GM12874 (cell line): ENCODE measurements around the gene SSR1.

Experiments used
- CTCF ChIP-seq: IDR thresholded peaks from 2 replicates; pipeline ENCODE4 v1.5.1; 2011; ENCODE audit warnings: low read depth, mild to moderate bottlenecking, control low read depth, low read length, moderate library complexity; ENCODE audit not compliant: insufficient read depth

The SSR1 gene

GRCh38 chr6:7251646-7252260, 61.2 kb downstream of the SSR1 start:
- TF ChIP-seq CTCF: no peak

GRCh38 chr6:7250812-7251211, 62.2 kb downstream of the SSR1 start:
- no peak for TF ChIP-seq CTCF

- no peak for TF ChIP-seq CTCF
Measured at GRCh38 chr6:7249946-7250643, 62.9 kb downstream of the SSR1 start.

GRCh38 chr6:7249391-7249790, 63.6 kb downstream of the SSR1 start:
- TF ChIP-seq CTCF: no peak

GRCh38 chr6:7247828-7248227, 65.2 kb downstream of the SSR1 start:
- no peak for TF ChIP-seq CTCF

GRCh38 chr6:7247179-7247456, 65.9 kb downstream of the SSR1 start:
- TF ChIP-seq CTCF: no peak

GRCh38 chr6:7246401-7247178, 66.4 kb downstream of the SSR1 start:
- TF ChIP-seq CTCF: no peak
